ENCODE data around the gene NUBP2. TPM values are rescaled to one million over a fixed set of nuclear protein-coding genes. Genes with fewer than 3 reads are reported as not detected.
A peak's percentile ranks its signal among the peaks of the same experiment; 100 is the strongest.

The NUBP2 gene
- total RNA-seq, 1 experiment from 2014 or later = 35.9 TPM

- DNase-seq = no peak
- no peaks in the 10 kb centered on the region for H3K4me1 ChIP-seq (ENCODE audit: low read length)
- no peak overlapping the region for H2AFZ ChIP-seq (ENCODE audit: low read length)
- H3K9me2 ChIP-seq (replicated peaks; ENCODE audit: insufficient read depth, low read length) = no peaks in the 10 kb centered on the region
- no peak overlapping the region for H3K4me2 ChIP-seq (ENCODE audit: low read depth, low read length, poor library complexity, severe bottlenecking)
- no peaks in the 10 kb centered on the region for H3K79me2 ChIP-seq (ENCODE audit: low read length)
- H3K36me3 ChIP-seq (ENCODE audit: insufficient read depth, low read length) = no peaks in the 10 kb centered on the region; the same call in 1 of the 2 replicates
- H3K9ac ChIP-seq (ENCODE audit: low read length) = no peak overlapping the region
- no peaks in the 10 kb centered on the region for H4K20me1 ChIP-seq (ENCODE audit: insufficient read depth, low read depth, low read length)
- H3K27ac ChIP-seq (ENCODE audit: low read length) = no peak overlapping the region
- H3K4me3 ChIP-seq (ENCODE audit: low read length) = no peak overlapping the region
- no peaks in the 10 kb centered on the region for H3K9me3 ChIP-seq (ENCODE audit: low read length)
- H3K27me3 ChIP-seq (ENCODE audit: low read length) = no peaks in the 10 kb centered on the region
These were observed 27.3 kb downstream of the NUBP2 start for GRCh38 chr16:1810106-1810505.

GRCh38 chr16:1810536-1810935, 27.8 kb downstream of the NUBP2 start:
- H3K4me2 ChIP-seq (ENCODE audit: low read depth, low read length, poor library complexity, severe bottlenecking) = no peak overlapping the region
- no peak overlapping the region for H3K4me3 ChIP-seq (ENCODE audit: low read length)
- no peak overlapping the region for H3K27ac ChIP-seq (ENCODE audit: low read length)
- H3K9me3 ChIP-seq (ENCODE audit: low read length) = no peaks in the 10 kb centered on the region
- no peaks in the 10 kb centered on the region; the same call in 1 of the 2 replicates for H3K36me3 ChIP-seq (ENCODE audit: insufficient read depth, low read length)
- H3K9ac ChIP-seq (ENCODE audit: low read length) = no peak overlapping the region
- no peaks in the 10 kb centered on the region for H3K4me1 ChIP-seq (ENCODE audit: low read length)
- no peak for DNase-seq
- H3K9me2 ChIP-seq (replicated peaks; ENCODE audit: insufficient read depth, low read length) = no peaks in the 10 kb centered on the region
- no peaks in the 10 kb centered on the region for H4K20me1 ChIP-seq (ENCODE audit: insufficient read depth, low read depth, low read length)
- H3K79me2 ChIP-seq (ENCODE audit: low read length) = no peaks in the 10 kb centered on the region
- no peak overlapping the region for H2AFZ ChIP-seq (ENCODE audit: low read length)
- H3K27me3 ChIP-seq (ENCODE audit: low read length) = no peaks in the 10 kb centered on the region

- H3K27me3 ChIP-seq (ENCODE audit: low read length) = no peaks in the 10 kb centered on the region
- H3K9ac ChIP-seq (ENCODE audit: low read length) = no peak overlapping the region
- H3K4me3 ChIP-seq (ENCODE audit: low read length) = no peak overlapping the region
- no peaks in the 10 kb centered on the region for H3K9me3 ChIP-seq (ENCODE audit: low read length)
- no peaks in the 10 kb centered on the region for H3K9me2 ChIP-seq (replicated peaks; ENCODE audit: insufficient read depth, low read length)
- DNase-seq = peak; percentile 67
- H3K4me1 ChIP-seq (ENCODE audit: low read length) = no peaks in the 10 kb centered on the region
- no peaks in the 10 kb centered on the region for H4K20me1 ChIP-seq (ENCODE audit: insufficient read depth, low read depth, low read length)
- no peak overlapping the region for H2AFZ ChIP-seq (ENCODE audit: low read length)
- H3K4me2 ChIP-seq (ENCODE audit: low read depth, low read length, poor library complexity, severe bottlenecking) = no peak overlapping the region
- no peaks in the 10 kb centered on the region for H3K79me2 ChIP-seq (ENCODE audit: low read length)
- no peak overlapping the region for H3K27ac ChIP-seq (ENCODE audit: low read length)
- no peaks in the 10 kb centered on the region; the same call in 1 of the 2 replicates for H3K36me3 ChIP-seq (ENCODE audit: insufficient read depth, low read length)
These were observed 30.0 kb downstream of the NUBP2 start for GRCh38 chr16:1812732-1813163.

- DNase-seq = no peak
- H3K79me2 ChIP-seq (ENCODE audit: low read length) = no peaks in the 10 kb centered on the region
- no peak overlapping the region for H3K4me3 ChIP-seq (ENCODE audit: low read length)
- no peak overlapping the region for H3K9ac ChIP-seq (ENCODE audit: low read length)
- no peaks in the 10 kb centered on the region; the same call in 1 of the 2 replicates for H3K36me3 ChIP-seq (ENCODE audit: insufficient read depth, low read length)
- H3K9me2 ChIP-seq (replicated peaks; ENCODE audit: insufficient read depth, low read length) = no peaks in the 10 kb centered on the region
- no peak overlapping the region for H3K27ac ChIP-seq (ENCODE audit: low read length)
- no peak overlapping the region for H3K4me2 ChIP-seq (ENCODE audit: low read depth, low read length, poor library complexity, severe bottlenecking)
- no peaks in the 10 kb centered on the region for H3K9me3 ChIP-seq (ENCODE audit: low read length)
- H3K4me1 ChIP-seq (ENCODE audit: low read length) = no peaks in the 10 kb centered on the region
- H4K20me1 ChIP-seq (ENCODE audit: insufficient read depth, low read depth, low read length) = no peaks in the 10 kb centered on the region
- H3K27me3 ChIP-seq (ENCODE audit: low read length) = no peaks in the 10 kb centered on the region
- no peak overlapping the region for H2AFZ ChIP-seq (ENCODE audit: low read length)
These were observed 32.7 kb downstream of the NUBP2 start for GRCh38 chr16:1815461-1815860.

- Histone ChIP-seq H3K36me3 (ENCODE audit: insufficient read depth, low read length) (no peaks in the 10 kb centered on the region; the same call in 1 of the 2 replicates), H3K4me3 (ENCODE audit: low read length) (no peak overlapping the region), H3K9ac (ENCODE audit: low read length) (no peak overlapping the region), H3K79me2 (ENCODE audit: low read length) (no peaks in the 10 kb centered on the region), H4K20me1 (ENCODE audit: insufficient read depth, low read depth, low read length) (no peaks in the 10 kb centered on the region), H3K27ac (ENCODE audit: low read length) (no peak overlapping the region), H3K4me1 (ENCODE audit: low read length) (no peaks in the 10 kb centered on the region), H3K9me3 (ENCODE audit: low read length) (no peaks in the 10 kb centered on the region), H3K9me2 (replicated peaks; ENCODE audit: insufficient read depth, low read length) (no peaks in the 10 kb centered on the region), H2AFZ (ENCODE audit: low read length) (no peak overlapping the region), H3K27me3 (ENCODE audit: low read length) (no peaks in the 10 kb centered on the region), H3K4me2 (ENCODE audit: low read depth, low read length, poor library complexity, severe bottlenecking) (no peak overlapping the region)
- DNase-seq = no peak
These were observed 33.9 kb downstream of the NUBP2 start for GRCh38 chr16:1816396-1817275.

- no peaks in the 10 kb centered on the region for H3K9me2 ChIP-seq (replicated peaks; ENCODE audit: insufficient read depth, low read length)
- H3K4me2 ChIP-seq (ENCODE audit: low read depth, low read length, poor library complexity, severe bottlenecking) = no peak overlapping the region
- H3K79me2 ChIP-seq (ENCODE audit: low read length) = no peaks in the 10 kb centered on the region
- no peaks in the 10 kb centered on the region for H4K20me1 ChIP-seq (ENCODE audit: insufficient read depth, low read depth, low read length)
- H3K9ac ChIP-seq (ENCODE audit: low read length) = no peak overlapping the region
- no peaks in the 10 kb centered on the region for H3K4me1 ChIP-seq (ENCODE audit: low read length)
- no peak overlapping the region for H2AFZ ChIP-seq (ENCODE audit: low read length)
- H3K27ac ChIP-seq (ENCODE audit: low read length) = no peak overlapping the region
- no peak overlapping the region for H3K4me3 ChIP-seq (ENCODE audit: low read length)
- no peaks in the 10 kb centered on the region for H3K9me3 ChIP-seq (ENCODE audit: low read length)
- no peaks in the 10 kb centered on the region; the same call in 1 of the 2 replicates for H3K36me3 ChIP-seq (ENCODE audit: insufficient read depth, low read length)
- no peak for DNase-seq
- no peaks in the 10 kb centered on the region for H3K27me3 ChIP-seq (ENCODE audit: low read length)
These were observed 34.5 kb downstream of the NUBP2 start for GRCh38 chr16:1817276-1817589.

GRCh38 chr16:1817716-1818115, 35.0 kb downstream of the NUBP2 start:
- Histone ChIP-seq H3K4me2 (ENCODE audit: low read depth, low read length, poor library complexity, severe bottlenecking) (no peak overlapping the region), H2AFZ (ENCODE audit: low read length) (no peak overlapping the region), H3K9me3 (ENCODE audit: low read length) (no peaks in the 10 kb centered on the region), H3K27me3 (ENCODE audit: low read length) (no peaks in the 10 kb centered on the region), H3K9me2 (replicated peaks; ENCODE audit: insufficient read depth, low read length) (no peaks in the 10 kb centered on the region), H3K36me3 (ENCODE audit: insufficient read depth, low read length) (no peaks in the 10 kb centered on the region; the same call in 1 of the 2 replicates), H4K20me1 (ENCODE audit: insufficient read depth, low read depth, low read length) (no peaks in the 10 kb centered on the region), H3K4me3 (ENCODE audit: low read length) (no peak overlapping the region), H3K79me2 (ENCODE audit: low read length) (no peaks in the 10 kb centered on the region), H3K4me1 (ENCODE audit: low read length) (no peaks in the 10 kb centered on the region), H3K9ac (ENCODE audit: low read length) (no peak overlapping the region), H3K27ac (ENCODE audit: low read length) (no peak overlapping the region)
- DNase-seq = no peak

- Histone ChIP-seq H3K4me2 (ENCODE audit: low read depth, low read length, poor library complexity, severe bottlenecking) (no peak overlapping the region), H4K20me1 (ENCODE audit: insufficient read depth, low read depth, low read length) (no peaks in the 10 kb centered on the region), H3K36me3 (ENCODE audit: insufficient read depth, low read length) (no peaks in the 10 kb centered on the region; the same call in 1 of the 2 replicates), H3K79me2 (ENCODE audit: low read length) (no peaks in the 10 kb centered on the region), H2AFZ (ENCODE audit: low read length) (no peak overlapping the region), H3K4me3 (ENCODE audit: low read length) (no peak overlapping the region), H3K27ac (ENCODE audit: low read length) (no peak overlapping the region), H3K27me3 (ENCODE audit: low read length) (no peaks in the 10 kb centered on the region), H3K4me1 (ENCODE audit: low read length) (no peaks in the 10 kb centered on the region), H3K9me2 (replicated peaks; ENCODE audit: insufficient read depth, low read length) (no peaks in the 10 kb centered on the region), H3K9me3 (ENCODE audit: low read length) (no peaks in the 10 kb centered on the region), H3K9ac (ENCODE audit: low read length) (no peak overlapping the region)
- DNase-seq = no peak
These were observed 35.6 kb downstream of the NUBP2 start for GRCh38 chr16:1818204-1818872.
